CD4-positive, alpha-beta T cell treated with Interleukin-4 for 1 hour (primary cell): ENCODE data around the gene CLDN6.

Experiments used
- DNase-seq, 2 donors: peaks; one replicate each; pipeline ENCODE4 v3.0.0-alpha.2; 2020 to 2022

CLDN6 gene

DNA sequence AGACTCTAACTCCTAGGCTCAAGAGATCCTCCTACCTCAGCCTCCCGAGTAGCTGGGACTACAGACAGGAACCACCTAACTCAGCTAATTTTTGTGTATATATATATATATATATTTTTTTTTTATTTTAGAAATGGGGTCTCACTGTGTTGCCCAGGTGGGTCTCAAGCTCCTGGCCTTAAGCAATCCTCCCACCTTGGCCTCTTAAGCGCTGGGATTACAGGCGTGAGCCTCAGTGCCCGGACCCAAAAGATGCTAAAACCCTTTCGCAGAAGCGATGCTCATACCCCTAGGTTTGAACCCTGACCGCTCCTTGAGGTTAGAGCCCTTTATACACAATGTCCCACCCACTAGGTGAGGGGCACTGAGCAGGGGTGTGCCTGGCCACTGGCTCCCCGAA, 7.5 kb downstream of the CLDN6 start:
- no peak for DNase-seq

DNA sequence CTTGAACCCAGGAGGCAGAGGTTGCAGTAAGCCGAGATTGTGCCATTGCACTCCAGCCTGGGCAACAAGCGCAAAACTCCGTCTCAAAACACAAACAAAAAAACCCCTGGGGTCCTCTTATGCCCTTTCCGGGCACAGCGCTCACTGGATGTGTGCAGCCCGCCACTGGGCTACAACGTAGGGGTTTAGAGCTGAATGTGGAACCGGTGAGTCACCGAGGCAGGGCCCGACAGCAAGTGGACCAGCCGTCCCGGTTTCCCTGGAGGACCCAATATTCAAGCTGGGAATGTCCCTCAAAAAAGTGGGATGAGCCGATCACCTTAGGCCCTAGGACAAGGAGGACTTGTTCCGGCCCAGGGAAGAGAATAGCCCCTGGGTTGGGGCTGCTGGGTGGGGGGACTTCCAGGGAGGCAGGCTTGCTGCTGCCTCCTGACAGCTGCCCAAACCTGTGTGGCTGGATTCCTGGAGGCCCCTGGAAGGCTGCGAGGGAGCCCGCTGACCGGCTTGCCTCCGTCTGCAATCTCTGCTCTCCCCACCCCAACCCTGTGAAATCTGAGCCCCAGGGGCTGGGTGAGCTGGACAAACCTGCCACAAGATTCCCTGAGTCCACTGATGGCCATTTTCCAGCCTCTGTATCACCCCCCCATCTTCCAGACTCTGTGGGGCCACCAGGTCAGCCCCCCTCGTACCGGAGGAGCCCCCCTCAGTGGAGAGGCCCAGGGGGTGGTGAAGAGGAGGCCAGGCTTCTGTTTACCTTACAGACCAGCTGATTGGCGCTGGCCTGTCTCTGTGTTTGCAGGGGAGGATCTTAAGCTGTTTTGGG, 8.2 kb downstream of the CLDN6 start:
- DNase-seq = no peak

DNA sequence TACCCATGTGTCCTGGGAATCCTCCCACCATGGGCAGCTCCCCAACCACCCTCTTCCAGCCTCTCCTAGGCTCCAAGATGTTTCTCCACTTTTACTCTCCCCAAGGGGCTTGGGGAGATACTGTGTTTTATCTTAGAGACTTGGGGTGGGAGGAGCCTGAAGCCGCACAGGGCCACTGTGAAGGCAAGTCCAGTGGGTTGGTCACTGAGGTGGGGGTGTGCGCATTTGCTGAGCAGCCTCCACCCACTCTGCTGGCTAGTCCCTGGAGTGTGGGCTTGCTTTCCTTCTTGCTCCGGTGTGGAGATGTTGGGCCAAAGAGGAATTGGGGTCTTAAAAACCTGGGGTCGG, 9.3 kb downstream of the CLDN6 start:
- no peak for DNase-seq

DNA sequence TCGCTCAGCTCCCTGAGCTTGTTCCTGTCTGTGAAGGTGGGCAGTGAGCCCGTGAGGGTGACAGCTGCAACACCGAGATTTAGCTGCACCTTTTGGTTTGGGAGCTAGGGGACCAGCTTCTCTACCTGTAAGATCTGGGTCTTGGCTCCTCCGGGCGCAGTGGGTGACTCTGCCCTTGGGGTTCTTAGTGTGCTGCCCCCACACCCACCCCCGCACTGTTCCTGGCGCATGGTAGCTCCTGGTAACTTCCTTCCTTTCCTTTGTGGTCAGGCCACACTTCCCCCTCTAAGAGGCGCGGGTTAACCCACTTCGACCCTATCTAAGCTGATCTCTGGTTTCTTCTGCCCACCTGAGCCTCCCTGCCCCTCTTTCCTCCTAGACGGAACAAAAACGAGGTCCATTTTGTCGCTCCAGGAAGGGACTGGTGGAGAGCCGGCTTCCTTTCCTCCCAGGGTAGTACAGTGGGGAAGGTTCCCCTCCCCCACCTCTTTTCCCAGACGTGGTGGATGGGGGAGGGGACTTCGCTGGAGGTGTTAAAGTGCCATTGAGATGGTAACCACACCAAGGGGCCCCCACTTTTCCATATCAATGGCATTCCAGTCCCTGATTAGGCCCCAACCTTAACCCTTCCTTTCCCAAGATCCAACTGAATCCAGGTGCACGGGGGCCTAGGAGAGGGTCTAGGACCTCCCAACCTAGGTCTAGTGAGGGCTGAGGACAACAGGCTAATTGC, 9.9 kb downstream of the CLDN6 start:
- DNase-seq = peak; percentile 30 to 38

DNA sequence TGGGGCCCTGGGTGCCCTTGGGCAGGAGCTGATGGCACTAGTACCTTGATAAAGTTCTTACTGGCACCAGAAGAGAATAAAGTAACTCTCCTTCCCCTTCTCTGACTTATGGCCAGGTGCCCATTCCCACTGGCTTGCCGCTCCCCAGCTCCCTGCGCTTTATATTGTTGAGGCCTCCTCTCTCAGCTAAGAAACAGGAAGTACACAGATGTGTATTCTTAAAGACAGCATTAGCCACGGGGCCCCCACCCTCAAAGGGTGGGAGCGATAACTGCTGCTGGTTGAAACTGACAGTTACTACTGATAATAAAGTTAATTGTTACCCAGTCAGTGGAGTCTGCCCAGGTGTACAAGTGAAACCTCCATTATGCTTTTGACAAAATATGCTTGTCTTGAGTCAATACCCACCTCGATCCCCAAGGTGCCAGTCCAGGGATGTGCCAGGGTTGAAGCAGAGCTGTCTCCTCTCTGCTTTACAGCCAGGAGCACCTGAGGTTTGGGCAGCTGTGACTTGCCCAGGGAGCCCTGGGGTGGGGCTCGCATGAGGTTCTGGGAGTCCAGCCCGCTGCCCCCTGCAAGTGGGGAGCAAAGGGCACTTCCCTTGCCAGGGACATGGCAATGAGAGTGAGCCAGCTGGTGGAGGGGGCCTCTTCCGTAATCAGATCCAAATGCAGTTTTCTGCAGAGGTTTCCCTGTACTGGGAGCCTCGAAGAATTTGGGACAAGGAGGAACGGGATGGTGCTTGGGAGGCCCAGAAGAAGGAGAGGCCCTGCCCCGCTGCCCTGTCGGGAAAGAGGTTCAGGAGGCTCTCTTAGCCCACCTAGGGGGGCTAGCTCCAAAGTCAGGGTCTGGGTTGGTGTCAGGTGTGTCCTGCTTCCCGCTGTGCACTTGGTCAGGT, 10.7 kb downstream of the CLDN6 start:
- DNase-seq = no peak

DNA sequence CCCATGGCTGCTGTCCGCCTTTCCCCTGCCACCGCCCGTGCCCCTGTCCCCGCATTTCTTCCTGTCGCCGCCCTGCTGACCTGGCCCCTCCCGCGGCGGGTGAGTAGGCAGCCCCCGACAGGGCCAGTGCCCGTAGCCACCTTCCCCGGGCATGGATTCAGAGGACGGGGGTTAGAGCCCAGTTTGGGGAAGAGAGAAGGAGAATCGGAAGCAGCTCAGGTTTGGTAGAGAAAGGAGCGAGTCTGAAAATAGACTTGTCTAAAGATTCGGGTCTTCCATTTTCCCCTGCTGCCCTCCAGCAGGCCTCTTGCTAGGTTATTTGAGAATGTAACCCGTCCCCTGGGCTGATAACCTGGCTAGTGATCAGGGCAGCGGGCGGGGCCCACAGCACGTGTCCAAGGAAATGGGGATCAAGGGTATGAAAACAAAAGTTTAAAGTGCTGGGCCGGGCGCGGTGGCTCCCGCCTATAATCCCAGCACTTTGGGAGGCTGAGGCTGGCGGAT, 13.2 kb downstream of the CLDN6 start:
- DNase-seq = no peak

DNA sequence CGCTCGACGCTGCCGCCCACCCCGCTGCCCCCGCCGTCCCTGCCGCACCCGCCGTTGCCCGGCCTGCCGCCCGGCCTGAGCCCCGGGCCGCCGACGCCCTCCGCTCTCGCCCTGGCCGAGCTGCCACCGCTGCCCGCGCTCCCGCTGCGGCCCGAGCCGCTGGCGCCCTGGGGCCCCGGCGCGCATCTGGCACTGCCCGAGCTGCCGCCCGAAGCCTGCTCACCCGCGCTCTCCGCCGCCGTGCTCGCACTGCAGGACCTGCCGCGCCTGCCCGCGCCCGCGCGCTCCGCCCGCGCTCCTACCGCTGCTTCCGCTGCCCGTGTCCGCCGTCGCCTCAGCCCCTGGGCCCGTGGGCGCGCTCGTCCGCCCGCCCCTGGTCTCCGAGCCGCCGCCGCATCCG, 13.7 kb downstream of the CLDN6 start:
- no peak for DNase-seq

DNA sequence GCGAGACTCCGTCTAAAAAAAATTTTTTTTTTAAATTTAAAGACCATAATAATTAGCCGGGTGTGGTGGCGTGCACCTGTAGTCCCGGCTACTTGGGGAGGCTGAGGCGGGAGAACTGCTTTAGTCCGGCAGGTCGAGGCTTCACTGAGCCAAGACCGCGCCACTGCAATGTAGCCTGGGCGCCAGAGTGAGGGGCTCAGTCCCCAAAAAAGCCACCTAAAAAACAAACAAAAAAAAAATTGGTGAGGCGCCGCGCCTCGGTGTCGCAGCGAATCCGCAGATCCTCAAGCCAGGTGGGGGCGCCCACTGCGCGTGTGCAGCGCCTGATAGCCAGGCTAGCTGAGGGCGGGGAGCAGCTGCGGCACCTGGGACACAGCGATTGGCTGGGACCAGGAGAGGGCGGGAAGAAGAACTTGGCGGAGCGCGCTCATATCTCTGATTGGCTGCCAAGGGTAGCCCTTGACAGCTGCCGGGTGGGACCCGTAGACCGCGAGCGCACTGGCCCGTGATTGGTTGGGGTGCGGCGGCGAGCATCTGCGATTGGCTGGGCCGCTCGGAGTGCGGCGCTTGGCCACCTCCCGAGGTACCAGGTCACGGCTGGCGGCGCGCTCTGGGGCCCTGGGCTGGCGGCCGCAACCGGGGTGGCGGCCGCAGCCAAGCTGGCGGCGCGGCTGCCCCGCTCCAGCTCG, 14.3 kb downstream of the CLDN6 start:
- peak; percentile 99 for DNase-seq

DNA sequence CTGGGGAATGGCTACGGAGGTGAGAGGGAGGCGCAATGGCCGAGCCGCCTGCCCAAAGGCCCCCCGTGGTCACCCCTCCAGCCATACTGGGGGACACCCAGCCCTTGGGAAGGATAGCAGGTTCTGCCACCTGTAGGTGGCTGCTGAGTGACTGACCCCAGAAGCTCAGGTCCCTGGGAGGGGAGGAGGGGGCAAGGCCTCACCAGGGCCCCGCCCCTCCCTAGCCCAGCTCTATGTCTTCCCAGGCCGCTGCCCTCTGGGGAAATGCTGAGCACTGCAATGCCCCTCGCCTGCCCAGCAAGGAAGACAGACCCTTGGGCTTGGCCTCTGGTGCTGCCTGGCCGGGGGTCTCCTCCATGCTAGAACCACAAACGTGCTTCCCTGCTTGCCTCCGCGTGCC, 16.7 kb downstream of the CLDN6 start:
- no peak for DNase-seq

DNA sequence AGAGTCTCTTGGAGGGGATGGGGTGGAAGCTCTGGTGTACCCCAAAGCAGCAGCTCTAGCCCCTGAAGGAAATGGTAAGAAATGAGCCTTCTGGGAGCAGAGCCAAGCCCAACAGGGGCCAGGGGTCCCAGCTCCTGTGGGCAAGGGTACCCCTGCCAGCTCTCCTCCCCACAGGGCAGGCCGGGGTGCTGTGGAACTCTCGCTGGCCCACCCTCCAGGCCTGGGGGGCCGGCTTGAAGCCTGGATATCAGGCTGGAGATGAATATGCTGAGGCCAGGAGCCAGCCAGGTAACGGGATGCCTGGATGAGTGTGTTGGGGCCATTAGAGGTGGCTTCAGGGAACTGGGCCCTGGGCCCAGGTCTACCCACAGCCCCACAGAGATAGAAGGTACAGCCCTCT, 17.4 kb downstream of the CLDN6 start:
- DNase-seq = no peak

DNA sequence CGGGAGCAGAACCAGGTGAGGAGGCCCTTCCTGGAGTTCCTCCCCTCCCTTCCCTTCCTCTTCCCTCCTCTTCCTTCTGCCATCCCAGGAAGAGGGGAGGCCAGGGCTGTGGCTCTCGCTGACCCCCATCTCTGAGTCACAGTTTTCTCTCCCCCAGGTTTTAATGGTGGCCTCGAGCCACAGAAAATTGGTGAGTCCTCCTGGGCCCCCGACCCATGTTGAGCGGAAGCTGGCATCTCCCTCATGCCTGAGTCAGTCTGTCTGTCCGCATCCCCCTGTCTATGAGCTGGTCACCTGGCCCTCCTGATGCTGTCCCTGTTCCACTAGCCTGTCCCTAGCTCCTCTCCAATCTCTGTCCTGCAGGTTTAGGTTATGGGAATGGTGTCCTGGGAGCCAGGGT, 18.1 kb downstream of the CLDN6 start:
- no peak for DNase-seq

DNA sequence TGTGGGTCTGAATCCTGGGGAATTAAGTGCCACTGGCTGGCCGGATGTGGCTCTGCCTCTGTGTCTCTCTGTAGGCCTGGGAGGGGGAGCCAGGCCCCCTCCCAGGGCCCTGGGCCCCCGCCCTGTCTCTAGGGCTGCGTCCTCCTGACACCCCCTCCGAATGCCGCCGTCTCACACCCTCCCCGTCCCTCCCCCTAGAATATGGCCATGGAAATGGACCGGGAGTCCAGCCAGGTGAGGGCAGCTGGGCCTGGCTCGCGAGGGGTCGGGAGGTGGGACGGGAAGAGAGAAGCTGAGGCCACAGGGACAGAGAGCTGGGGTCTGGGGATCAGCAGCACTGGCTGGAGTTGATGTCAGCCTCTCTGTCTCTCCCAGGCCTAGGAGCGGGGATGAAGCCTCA, 21.7 kb downstream of the CLDN6 start:
- no peak for DNase-seq

DNA sequence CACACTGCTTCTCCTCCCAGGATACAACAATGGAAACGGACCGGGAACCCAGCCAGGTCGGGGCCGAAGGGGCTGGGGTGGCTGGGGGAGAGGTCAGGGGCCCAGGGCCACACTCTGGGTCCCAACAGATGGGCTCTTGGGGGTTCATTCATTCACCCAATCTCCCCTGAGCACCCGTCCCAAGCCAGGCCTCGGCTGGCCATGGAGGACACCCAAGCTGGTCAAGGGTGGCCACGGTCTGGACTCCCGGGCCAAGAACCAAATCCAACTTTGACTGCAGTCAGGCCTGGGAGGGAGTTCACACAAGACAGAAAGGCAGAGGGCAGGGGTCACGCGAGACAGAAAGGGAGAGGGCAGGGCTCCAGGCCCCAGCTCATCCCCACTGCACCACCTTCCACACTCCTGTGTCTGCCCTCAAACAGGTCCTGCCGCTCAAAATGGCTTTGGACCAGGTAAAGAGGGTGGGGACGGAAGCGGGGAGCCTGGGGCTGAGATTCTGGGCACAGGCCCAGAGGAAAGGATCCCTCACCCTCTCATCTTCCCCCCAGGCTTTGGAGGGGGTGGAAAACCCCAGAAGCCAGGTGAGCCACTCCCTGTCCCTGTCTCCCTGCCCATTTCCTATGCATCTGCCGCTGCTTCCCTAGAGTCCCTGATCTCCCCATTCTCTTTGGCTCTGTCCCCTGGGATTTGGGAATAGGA, 25.5 kb downstream of the CLDN6 start:
- DNase-seq = no peak

DNA sequence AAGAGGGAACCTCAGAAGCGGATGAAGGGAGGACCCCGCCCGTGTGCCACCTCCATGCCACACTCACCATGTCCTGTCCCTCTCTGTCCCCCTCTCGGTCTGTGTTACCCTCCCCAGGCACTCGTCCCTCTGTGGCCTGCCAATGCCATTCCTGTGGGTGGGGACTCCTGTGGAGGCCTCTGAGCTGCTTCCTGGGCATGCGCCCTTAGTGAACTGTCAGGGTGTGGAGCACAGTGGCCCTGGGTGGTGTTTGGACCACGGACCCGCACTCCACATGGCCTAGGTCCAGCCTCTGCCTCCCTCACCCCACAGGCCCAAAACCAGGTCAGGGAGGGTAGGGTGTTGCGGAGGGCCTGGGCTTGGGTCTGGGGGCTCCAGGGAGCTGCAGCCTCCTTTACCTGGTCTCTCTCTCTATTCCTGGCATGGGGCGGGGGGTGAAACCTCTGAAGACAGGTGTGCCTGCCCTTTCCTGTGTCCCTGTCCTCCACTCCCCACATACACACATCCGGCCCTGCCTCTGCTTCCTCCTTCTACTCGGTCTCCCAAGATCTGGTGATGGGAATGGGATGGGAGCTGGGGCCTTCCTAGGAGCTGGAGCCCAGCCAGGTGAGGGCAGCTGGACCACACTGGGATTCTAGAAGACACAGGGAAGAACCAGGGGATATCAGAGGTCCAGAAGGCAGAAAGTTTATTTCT, 26.3 kb downstream of the CLDN6 start:
- no peak for DNase-seq

DNA sequence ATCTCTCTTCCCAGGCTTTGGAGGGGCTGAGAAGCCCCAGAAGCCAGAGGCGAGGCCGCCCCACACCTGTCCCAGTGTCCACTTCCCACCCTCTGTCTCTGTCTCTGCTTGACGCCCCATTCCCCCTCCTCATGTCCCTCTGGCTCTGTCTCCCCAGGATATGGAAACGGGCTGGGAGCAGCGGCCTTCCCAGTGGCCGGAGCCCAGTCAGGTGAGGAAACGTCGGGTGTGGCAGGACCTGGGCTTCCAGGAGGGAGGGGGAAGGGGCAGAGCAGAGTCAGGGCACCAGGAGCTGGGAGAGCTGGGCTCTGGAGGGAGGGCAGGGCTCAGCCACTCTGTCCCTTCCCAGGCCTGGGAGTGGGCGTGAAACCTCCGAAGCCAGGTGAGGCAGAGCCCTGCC, 27.1 kb downstream of the CLDN6 start:
- no peak for DNase-seq

DNA sequence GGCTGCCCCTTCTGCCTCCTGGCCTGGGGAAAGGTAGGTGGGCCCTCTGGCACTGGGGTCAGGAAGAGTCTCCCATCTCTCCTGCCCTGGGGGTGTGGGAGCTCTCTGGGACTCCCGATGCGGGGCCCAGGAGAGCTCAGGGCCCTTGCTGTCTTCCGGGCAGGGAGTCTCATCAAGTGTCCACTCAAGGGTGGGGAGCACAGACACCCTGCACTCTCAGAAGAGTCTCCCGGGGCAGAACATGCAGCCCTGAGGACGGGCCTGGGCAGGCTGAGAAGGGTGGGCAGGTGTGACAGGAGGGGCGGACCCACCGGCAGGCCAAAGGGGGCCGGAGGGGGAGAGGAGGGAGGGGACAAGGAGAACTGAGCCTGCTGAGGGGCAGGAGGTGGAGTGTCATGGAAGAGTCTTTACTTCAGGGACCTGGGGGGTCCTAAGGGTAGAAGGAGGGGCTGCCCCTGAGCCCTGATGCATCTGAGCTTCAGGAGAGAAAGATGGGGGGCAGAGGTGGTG, 29.3 kb downstream of the CLDN6 start:
- no peak for DNase-seq

DNA sequence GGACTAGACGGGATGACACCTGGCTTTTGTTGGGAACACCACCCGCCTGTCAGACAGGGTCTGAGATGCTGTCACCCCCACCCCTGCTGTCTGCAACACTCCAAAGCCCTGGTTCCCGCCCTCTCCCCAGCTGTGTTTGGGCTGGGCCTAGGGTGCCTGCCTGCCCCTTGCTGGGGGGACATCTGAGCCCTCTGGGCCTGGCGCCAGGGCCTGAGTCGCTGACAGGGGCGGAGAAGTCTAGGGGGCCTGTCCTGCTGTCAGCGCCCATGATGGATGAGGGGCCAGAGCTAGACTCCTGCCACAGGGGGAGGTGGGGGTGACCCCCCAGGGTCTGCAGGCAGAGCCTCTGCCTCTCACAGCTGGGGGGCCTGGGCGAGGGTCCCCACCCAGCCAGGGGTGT, 30.1 kb downstream of the CLDN6 start:
- DNase-seq = no peak

DNA sequence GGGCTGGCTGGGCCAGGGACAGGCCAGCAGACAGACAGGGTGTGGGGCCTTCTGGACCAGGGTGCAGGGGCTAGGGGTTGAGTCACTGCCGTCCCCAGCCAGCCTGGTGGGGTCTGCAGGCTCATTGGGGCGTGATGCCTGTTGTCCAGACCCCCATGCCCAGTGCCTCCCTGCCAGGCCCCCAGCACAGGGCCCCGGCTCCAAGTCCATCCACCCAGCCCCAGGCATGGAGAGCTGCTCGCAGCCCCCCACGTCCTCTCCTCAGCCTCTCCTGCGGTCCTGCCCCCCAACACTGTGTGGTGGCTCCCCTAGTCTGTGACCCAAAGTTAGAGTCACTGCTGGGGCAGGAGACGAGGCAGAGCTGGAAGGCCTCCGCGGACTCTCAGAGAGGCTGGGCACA, 30.7 kb downstream of the CLDN6 start:
- DNase-seq = no peak

DNA sequence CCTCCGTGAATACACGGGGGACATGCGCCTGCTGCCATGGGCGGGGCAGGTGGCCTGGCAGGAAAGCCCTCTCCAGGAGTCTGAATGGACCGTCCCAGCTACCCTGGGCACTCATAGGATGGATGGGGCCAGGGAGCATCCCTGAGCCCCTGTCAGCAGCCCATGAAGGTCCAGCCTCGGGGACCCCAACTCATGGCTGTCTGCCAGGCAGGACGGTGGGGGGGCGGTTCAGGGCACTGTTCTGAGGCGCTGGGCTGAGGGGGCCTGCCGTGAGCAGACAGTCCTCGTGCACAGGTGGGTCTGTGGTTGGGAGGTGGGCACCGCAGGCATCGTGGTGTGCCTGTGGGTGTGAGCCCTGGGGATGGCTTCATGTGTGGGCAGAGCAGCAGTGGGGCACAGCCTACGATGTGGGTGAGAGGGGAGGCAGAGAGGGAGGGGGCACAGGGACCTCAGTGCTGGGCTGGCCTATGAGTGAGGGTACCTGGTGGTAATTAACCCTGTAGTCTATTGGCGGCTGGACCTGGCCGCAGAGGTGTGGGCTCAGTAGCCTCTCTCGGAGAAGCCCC, 31.3 kb downstream of the CLDN6 start:
- DNase-seq = no peak

DNA sequence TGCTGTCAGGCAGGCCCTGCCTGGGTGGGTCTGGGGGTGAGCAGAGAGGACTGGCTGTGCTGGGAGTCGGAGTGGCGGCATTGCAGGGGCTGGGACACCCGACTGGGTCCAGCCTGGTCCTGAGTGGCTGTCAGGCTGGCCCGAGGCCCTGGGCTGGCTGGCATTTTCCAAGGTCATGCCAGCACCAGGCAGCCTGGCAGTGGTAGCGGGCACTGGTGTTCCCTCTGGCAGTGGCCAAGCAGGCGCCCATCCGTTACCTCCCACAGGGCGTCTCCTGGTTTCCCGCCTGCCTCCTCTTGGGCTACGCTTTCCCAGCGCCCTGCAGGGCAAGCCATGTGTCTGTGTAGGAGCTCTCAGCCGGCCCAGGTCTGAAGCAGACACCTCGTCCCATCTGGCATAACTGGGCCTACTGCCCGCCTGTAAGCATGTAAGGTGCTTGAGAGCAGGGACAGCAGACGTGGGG, 32.1 kb downstream of the CLDN6 start:
- no peak for DNase-seq

DNA sequence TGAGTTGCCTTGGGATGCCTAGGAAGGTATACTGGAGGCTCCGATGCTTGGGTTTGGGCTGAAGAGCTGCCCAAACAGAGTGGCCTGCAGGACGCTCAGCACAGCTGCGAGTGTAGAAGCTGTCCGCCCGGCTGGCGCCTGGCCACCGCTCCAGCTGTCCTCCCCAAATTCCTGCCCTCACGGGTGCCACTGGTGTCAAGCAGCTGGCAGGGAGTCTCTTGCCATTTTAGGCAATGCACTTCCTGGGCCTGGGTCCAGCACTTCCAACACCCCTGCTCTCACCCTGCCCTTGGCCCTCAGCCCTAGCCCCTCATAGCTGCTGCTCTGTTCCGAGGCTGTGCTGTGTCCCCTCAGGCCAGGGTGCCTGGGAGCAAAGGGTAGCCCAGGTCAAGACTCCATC, 32.5 kb downstream of the CLDN6 start:
- DNase-seq = no peak
